ENCODE measurements around the gene MBTPS1. TPM values are rescaled to one million over a fixed set of nuclear protein-coding genes. Genes with fewer than 3 reads are reported as not detected.

The MBTPS1 gene
- total RNA-seq, 1 donor from 2014 or later: 85.9 TPM

GRCh38 chr16:84124257-84125073 lies 7.7 kb upstream of the MBTPS1 start:
- no peak overlapping the region for H3K4me2 ChIP-seq (ENCODE audit: low read length)
- no peak overlapping the region for H2AFZ ChIP-seq (ENCODE audit: low read depth, low read length)
- H3K36me3 Mint-ChIP-seq (ENCODE audit: low read depth, unreplicated experiment): peaks cover 13% of the 10 kb centered on the region
- no peaks in the 10 kb centered on the region for H3K27me3 ChIP-seq (ENCODE audit: insufficient read depth, low read length)
- no peak for DNase-seq (ENCODE audit: low read depth)
- no peaks in the 10 kb centered on the region for H3K9me3 ChIP-seq (ENCODE audit: insufficient read depth, low read depth, low read length)
- peaks cover 6% of the 10 kb centered on the region for H3K36me3 ChIP-seq (ENCODE audit: insufficient read depth, low read length)
- FAIRE-seq: no peak
- no peak overlapping the region for H3K4me3 ChIP-seq (ENCODE audit: insufficient read depth, low read depth, low read length)
- TF ChIP-seq EZH2 (IDR thresholded peaks at IDR 0.05; ENCODE audit: insufficient read depth, low read length): no peak
- TF ChIP-seq, protein P1, sequence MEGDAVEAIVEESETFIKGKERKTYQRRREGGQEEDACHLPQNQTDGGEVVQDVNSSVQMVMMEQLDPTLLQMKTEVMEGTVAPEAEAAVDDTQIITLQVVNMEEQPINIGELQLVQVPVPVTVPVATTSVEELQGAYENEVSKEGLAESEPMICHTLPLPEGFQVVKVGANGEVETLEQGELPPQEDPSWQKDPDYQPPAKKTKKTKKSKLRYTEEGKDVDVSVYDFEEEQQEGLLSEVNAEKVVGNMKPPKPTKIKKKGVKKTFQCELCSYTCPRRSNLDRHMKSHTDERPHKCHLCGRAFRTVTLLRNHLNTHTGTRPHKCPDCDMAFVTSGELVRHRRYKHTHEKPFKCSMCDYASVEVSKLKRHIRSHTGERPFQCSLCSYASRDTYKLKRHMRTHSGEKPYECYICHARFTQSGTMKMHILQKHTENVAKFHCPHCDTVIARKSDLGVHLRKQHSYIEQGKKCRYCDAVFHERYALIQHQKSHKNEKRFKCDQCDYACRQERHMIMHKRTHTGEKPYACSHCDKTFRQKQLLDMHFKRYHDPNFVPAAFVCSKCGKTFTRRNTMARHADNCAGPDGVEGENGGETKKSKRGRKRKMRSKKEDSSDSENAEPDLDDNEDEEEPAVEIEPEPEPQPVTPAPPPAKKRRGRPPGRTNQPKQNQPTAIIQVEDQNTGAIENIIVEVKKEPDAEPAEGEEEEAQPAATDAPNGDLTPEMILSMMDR (IDR thresholded peaks at IDR 0.05; ENCODE audit: insufficient read depth, low read depth, low read length): no peak
- no peak overlapping the region for H3K27ac Mint-ChIP-seq (ENCODE audit: unreplicated experiment)
- no peaks in the 10 kb centered on the region for H3K4me1 ChIP-seq (ENCODE audit: insufficient read depth, low read length)
- H3K9ac ChIP-seq (ENCODE audit: low read length): no peak overlapping the region
- H3K4me3 Mint-ChIP-seq (ENCODE audit: unreplicated experiment): no peak overlapping the region
- no peaks in the 10 kb centered on the region for H3K9me3 Mint-ChIP-seq (ENCODE audit: unreplicated experiment)
- no peaks in the 10 kb centered on the region for H3K27me3 Mint-ChIP-seq (ENCODE audit: low read depth, unreplicated experiment)
- H3K79me2 ChIP-seq (ENCODE audit: insufficient read depth, low read length): no peaks in the 10 kb centered on the region
- H3K27ac ChIP-seq (ENCODE audit: low read depth, low read length): no peak overlapping the region
- no peaks in the 10 kb centered on the region for H3K4me1 Mint-ChIP-seq (ENCODE audit: low read depth, unreplicated experiment)
- peaks cover 4% of the 10 kb centered on the region for H4K20me1 ChIP-seq (ENCODE audit: insufficient read depth, low read length)

DNA sequence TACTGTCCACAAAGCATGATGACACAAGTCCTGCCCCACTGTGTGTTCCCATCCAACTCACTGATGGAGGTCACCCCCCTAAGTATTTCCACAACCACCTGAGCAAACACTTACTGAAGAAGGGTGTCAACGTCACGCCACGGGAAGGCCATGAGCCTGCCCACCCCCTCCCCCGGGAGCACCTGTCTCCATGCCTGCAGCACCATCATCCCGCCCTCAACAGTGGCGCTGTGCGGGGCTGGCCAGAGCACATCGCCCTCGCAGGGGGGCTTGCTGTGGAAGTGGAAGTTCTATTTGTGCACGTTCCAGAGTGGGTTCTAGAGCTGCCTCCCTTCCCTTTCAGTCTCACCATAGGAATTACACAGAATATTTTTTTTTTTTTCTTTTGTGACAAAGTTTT lies 4.3 kb upstream of the MBTPS1 start:
- TF ChIP-seq, protein P1 (IDR thresholded peaks at IDR 0.05; ENCODE audit: insufficient read depth, low read depth, low read length): no peak
- TF ChIP-seq EZH2 (IDR thresholded peaks at IDR 0.05; ENCODE audit: insufficient read depth, low read length): no peak
- no peak overlapping the region for H3K27ac Mint-ChIP-seq (ENCODE audit: unreplicated experiment)
- Histone ChIP-seq H3K9me3 (ENCODE audit: insufficient read depth, low read depth, low read length) (no peaks in the 10 kb centered on the region), H3K4me2 (ENCODE audit: low read length) (no peak overlapping the region), H3K4me3 (ENCODE audit: insufficient read depth, low read depth, low read length) (no peak overlapping the region), H3K79me2 (ENCODE audit: insufficient read depth, low read length) (peaks cover 4% of the 10 kb centered on the region), H3K4me1 (ENCODE audit: insufficient read depth, low read length) (no peaks in the 10 kb centered on the region), H2AFZ (ENCODE audit: low read depth, low read length) (no peak overlapping the region), H3K36me3 (ENCODE audit: insufficient read depth, low read length) (peaks cover 6% of the 10 kb centered on the region), H4K20me1 (ENCODE audit: insufficient read depth, low read length) (peaks cover 4% of the 10 kb centered on the region), H3K9ac (ENCODE audit: low read length) (no peak overlapping the region), H3K27ac (ENCODE audit: low read depth, low read length) (no peak overlapping the region), H3K27me3 (ENCODE audit: insufficient read depth, low read length) (no peaks in the 10 kb centered on the region)
- DNase-seq (ENCODE audit: low read depth) (no peak), FAIRE-seq (no peak)
- H3K4me3 Mint-ChIP-seq (ENCODE audit: unreplicated experiment): no peak overlapping the region
- H3K9me3 Mint-ChIP-seq (ENCODE audit: unreplicated experiment): no peaks in the 10 kb centered on the region
- no peaks in the 10 kb centered on the region for H3K4me1 Mint-ChIP-seq (ENCODE audit: low read depth, unreplicated experiment)
- H3K27me3 Mint-ChIP-seq (ENCODE audit: low read depth, unreplicated experiment): no peaks in the 10 kb centered on the region
- H3K36me3 Mint-ChIP-seq (ENCODE audit: low read depth, unreplicated experiment): peaks cover 9% of the 10 kb centered on the region

- Mint-ChIP-seq H3K36me3 (ENCODE audit: low read depth, unreplicated experiment) (peaks cover 9% of the 10 kb centered on the region), H3K4me1 (ENCODE audit: low read depth, unreplicated experiment) (peaks cover 2% of the 10 kb centered on the region), H3K27ac (ENCODE audit: unreplicated experiment) (no peak overlapping the region), H3K27me3 (ENCODE audit: low read depth, unreplicated experiment) (no peaks in the 10 kb centered on the region), H3K4me3 (ENCODE audit: unreplicated experiment) (no peak overlapping the region), H3K9me3 (ENCODE audit: unreplicated experiment) (no peaks in the 10 kb centered on the region)
- FAIRE-seq (no peak), DNase-seq (ENCODE audit: low read depth) (no peak)
- Histone ChIP-seq H3K9me3 (ENCODE audit: insufficient read depth, low read depth, low read length) (no peaks in the 10 kb centered on the region), H3K4me2 (ENCODE audit: low read length) (no peak overlapping the region), H3K27me3 (ENCODE audit: insufficient read depth, low read length) (no peaks in the 10 kb centered on the region), H4K20me1 (ENCODE audit: insufficient read depth, low read length) (peaks cover 6% of the 10 kb centered on the region), H3K79me2 (ENCODE audit: insufficient read depth, low read length) (peaks cover 14% of the 10 kb centered on the region), H2AFZ (ENCODE audit: low read depth, low read length) (no peak overlapping the region), H3K27ac (ENCODE audit: low read depth, low read length) (no peak overlapping the region), H3K9ac (ENCODE audit: low read length) (no peak overlapping the region), H3K36me3 (ENCODE audit: insufficient read depth, low read length) (peaks cover 6% of the 10 kb centered on the region), H3K4me3 (ENCODE audit: insufficient read depth, low read depth, low read length) (no peak overlapping the region), H3K4me1 (ENCODE audit: insufficient read depth, low read length) (peaks cover 7% of the 10 kb centered on the region)
- TF ChIP-seq, protein P1 (IDR thresholded peaks at IDR 0.05; ENCODE audit: insufficient read depth, low read depth, low read length): no peak
- TF ChIP-seq EZH2 (IDR thresholded peaks at IDR 0.05; ENCODE audit: insufficient read depth, low read length): no peak
Observed at GRCh38 chr16:84120023-84120422, 3.3 kb upstream of the MBTPS1 start.
